Measurements from ENCODE around the gene HRH2.

GRCh38 chr5:175724314-175725275 lies 66.7 kb downstream of the HRH2 start:
- TF ChIP-seq CTCF (IDR thresholded peaks at IDR 0.05) (no peak), POLR2A (IDR thresholded peaks at IDR 0.05) (no peak)

Measured in lower leg skin (tissue), 3 donors.